Ovary (tissue), 3 donors: ENCODE measurements around the gene ADGRV1.

Source experiments
- CTCF ChIP-seq, 3 donors: fragments of 450-650 bp in 2 of 3; fragments of 200-600 bp in 1 of 3; IDR thresholded peaks; one replicate each; pipeline versions ENCODE4 v1.5.1 to v1.8.0; 2016 to 2022; ENCODE audit warnings: antibody characterized with exemption in 3 of 3, mild to moderate bottlenecking in 1 of 3
- EP300 ChIP-seq: sonication (generic); formaldehyde crosslinking; IDR thresholded peaks from one replicate; pipeline ENCODE4 v1.6.1; 2017; ENCODE audit warnings: antibody characterized with exemption
- POLR2A ChIP-seq: fragments of 450-650 bp; IDR thresholded peaks from one replicate; pipeline ENCODE4 v1.6.1; 2017; ENCODE audit warnings: antibody characterized with exemption, mild to moderate bottlenecking, moderate library complexity
- donor health status: DM: no; HTN: no; CAD: no.

GRCh38 chr5:90813392-90813791 is 254.8 kb downstream of the ADGRV1 start:
- no peak for TF ChIP-seq CTCF (IDR thresholded peaks at IDR 0.05)
- no peak for TF ChIP-seq POLR2A
- TF ChIP-seq EP300: no peak
